HEK293 (cell line): ENCODE data around the gene FRS2.

ENCODE experiments used
- CTCF ChIA-PET: fragments of 350-600 bp; formaldehyde crosslinking; extraction: SDS; loops from one replicate; lab custom pipeline; 2021; ENCODE audit warnings: antibody characterized with exemption; lab: Yijun Ruan, JAX
- POLR2A ChIA-PET: fragments of 300-600 bp; formaldehyde crosslinking; extraction: SDS; loops from one replicate; lab custom pipeline; 2020; ENCODE audit warnings: antibody characterized with exemption, inconsistent platforms; lab: Yijun Ruan, JAX
- H3K27ac ChIP-seq: fragments of 200-500 bp; sonication (Bioruptor generic); 2 replicates; pipeline ENCODE4 v1.5.1; 2014; ENCODE audit warnings: low read depth, low read length, control low read depth, inconsistent platforms; ENCODE audit errors: extremely low read depth
- H3K36me3 ChIP-seq, 2 experiments: fragments of 200-500 bp in 1 of 2; sonication (Bioruptor generic) in 1 of 2; 1 replicate in 1 of 2; 2 replicates in 1 of 2; pipeline ENCODE4 v1.5.1; 2014 to 2017; ENCODE audit warnings: inconsistent platforms in 2 of 2, low read length in 2 of 2; ENCODE audit not compliant: control insufficient read depth in 2 of 2, insufficient read depth in 1 of 2
- H3K4me1 ChIP-seq: fragments of 200-500 bp; sonication (Bioruptor generic); 2 replicates; pipeline ENCODE4 v1.5.1; 2014; ENCODE audit warnings: mild to moderate bottlenecking, low read length, inconsistent platforms; ENCODE audit not compliant: control insufficient read depth, insufficient read depth
- H3K4me3 ChIP-seq: 2 replicates; pipeline ENCODE4 v1.5.1; 2011; ENCODE audit warnings: low read depth, mild to moderate bottlenecking, control low read depth, low read length, moderate library complexity
- H3K9me3 ChIP-seq: fragments of 200-500 bp; sonication (Bioruptor generic); 2 replicates; pipeline ENCODE4 v1.5.1; 2014; ENCODE audit warnings: low read depth, low read length, inconsistent platforms; ENCODE audit not compliant: control insufficient read depth, insufficient read depth
- GLIS1 ChIP-seq: fragments of 450-650 bp; formaldehyde crosslinking; IDR thresholded peaks from 2 replicates; pipeline ENCODE4 v1.5.1; 2016; ENCODE audit warnings: missing biosample characterization, missing genetic modification characterization
- HOXD13 ChIP-seq: sonication (generic); formaldehyde crosslinking; IDR thresholded peaks from 2 replicates; pipeline ENCODE4 v1.8.0; 2022; ENCODE audit warnings: missing genetic modification reagents, borderline replicate concordance
- IKZF3 ChIP-seq: fragments of 450-650 bp; IDR thresholded peaks from 2 replicates; pipeline ENCODE4 v1.5.0; 2018; ENCODE audit warnings: missing biosample characterization, mild to moderate bottlenecking, missing genetic modification characterization, moderate library complexity
- KLF10 ChIP-seq: fragments of 450-650 bp; IDR thresholded peaks from 2 replicates; pipeline ENCODE4 v1.5.1; 2018; ENCODE audit warnings: missing biosample characterization, mild to moderate bottlenecking, missing genetic modification characterization
- SCRT2 ChIP-seq: fragments of 450-650 bp; formaldehyde crosslinking; IDR thresholded peaks from 2 replicates; pipeline ENCODE4 v1.5.1; 2016; ENCODE audit warnings: missing biosample characterization, missing genetic modification characterization
- TRIM28 ChIP-seq: IDR thresholded peaks from 2 replicates; pipeline ENCODE4 v1.6.1; 2011; ENCODE audit warnings: low read length, control low read depth, borderline replicate concordance
- ZBTB17 ChIP-seq: fragments of 450-650 bp; formaldehyde crosslinking; IDR thresholded peaks from 2 replicates; pipeline ENCODE4 v1.5.1; 2016; ENCODE audit warnings: missing biosample characterization, missing genetic modification characterization
- ZBTB21 ChIP-seq: fragments of 450-650 bp; formaldehyde crosslinking; IDR thresholded peaks from 2 replicates; pipeline ENCODE4 v1.5.1; 2017; ENCODE audit warnings: missing biosample characterization, missing genetic modification characterization
- ZFHX2 ChIP-seq: fragments of 450-650 bp; formaldehyde crosslinking; conservative IDR thresholded peaks from 2 replicates; pipeline ENCODE4 v1.5.1; 2016; ENCODE audit warnings: missing biosample characterization, missing genetic modification characterization
- ZFP69B ChIP-seq: fragments of 450-650 bp; formaldehyde crosslinking; IDR thresholded peaks from 2 replicates; pipeline ENCODE4 v1.5.1; 2016; ENCODE audit warnings: missing biosample characterization, missing genetic modification characterization
- ZNF114 ChIP-seq: fragments of 450-650 bp; formaldehyde crosslinking; IDR thresholded peaks from 2 replicates; pipeline ENCODE4 v1.5.0; 2017; ENCODE audit warnings: missing biosample characterization, missing genetic modification characterization
- ZNF121 ChIP-seq: fragments of 450-650 bp; formaldehyde crosslinking; IDR thresholded peaks from 2 replicates; pipeline ENCODE4 v1.5.1; 2016; ENCODE audit warnings: missing biosample characterization, missing genetic modification characterization
- ZNF133 ChIP-seq: fragments of 450-650 bp; formaldehyde crosslinking; IDR thresholded peaks from 2 replicates; pipeline ENCODE4 v1.5.1; 2016; ENCODE audit warnings: missing biosample characterization, missing genetic modification characterization
- ZNF146 ChIP-seq: fragments of 450-650 bp; formaldehyde crosslinking; IDR thresholded peaks from 2 replicates; pipeline ENCODE4 v1.5.1; 2016; ENCODE audit warnings: missing biosample characterization, missing genetic modification characterization
- ZNF2 ChIP-seq: fragments of 450-650 bp; formaldehyde crosslinking; IDR thresholded peaks from 2 replicates; pipeline ENCODE4 v1.5.1; 2016; ENCODE audit warnings: missing biosample characterization, missing genetic modification characterization
- ZNF24 ChIP-seq: fragments of 450-650 bp; formaldehyde crosslinking; IDR thresholded peaks from 2 replicates; pipeline ENCODE4 v1.5.1; 2016; ENCODE audit warnings: missing biosample characterization, missing genetic modification characterization
- ZNF341 ChIP-seq: fragments of 450-650 bp; formaldehyde crosslinking; IDR thresholded peaks from 2 replicates; pipeline ENCODE4; 2016; ENCODE audit warnings: low read depth, missing biosample characterization, missing genetic modification characterization
- ZNF433 ChIP-seq: fragments of 450-650 bp; formaldehyde crosslinking; IDR thresholded peaks from 2 replicates; pipeline ENCODE4 v1.5.1; 2016; ENCODE audit warnings: missing biosample characterization, missing genetic modification characterization, low read depth
- ZNF549 ChIP-seq: fragments of 450-650 bp; IDR thresholded peaks from 2 replicates; pipeline ENCODE4 v1.5.1; 2018; ENCODE audit warnings: missing biosample characterization, missing genetic modification characterization, mild to moderate bottlenecking, inconsistent platforms, moderate library complexity
- ZNF660 ChIP-seq: fragments of 450-650 bp; IDR thresholded peaks from 2 replicates; pipeline ENCODE4 v1.5.1; 2018; ENCODE audit warnings: missing biosample characterization, mild to moderate bottlenecking, missing genetic modification characterization
- TF ChIP-seq, protein P1 (sequence below): fragments of 450-650 bp; formaldehyde crosslinking; IDR thresholded peaks from 2 replicates; pipeline ENCODE4 v1.5.1; 2017; ENCODE audit warnings: missing biosample characterization, missing genetic modification characterization
- TF ChIP-seq, protein P2 (sequence below): fragments of 450-650 bp; formaldehyde crosslinking; IDR thresholded peaks from 2 replicates; pipeline ENCODE4 v1.5.1; 2016; ENCODE audit warnings: missing biosample characterization, missing genetic modification characterization
- TF ChIP-seq, protein P3 (sequence below): fragments of 450-650 bp; formaldehyde crosslinking; IDR thresholded peaks from 2 replicates; pipeline ENCODE4 v1.5.0; 2017; ENCODE audit warnings: missing biosample characterization, missing genetic modification characterization, borderline replicate concordance
- TF ChIP-seq, protein P4 (sequence below): fragments of 450-650 bp; formaldehyde crosslinking; IDR thresholded peaks from 2 replicates; pipeline ENCODE4 v1.5.1; 2016; ENCODE audit warnings: missing biosample characterization, missing genetic modification characterization, low read depth
- TF ChIP-seq, protein P5 (sequence below): fragments of 450-650 bp; formaldehyde crosslinking; conservative IDR thresholded peaks from 2 replicates; pipeline ENCODE4 v1.5.1; 2016; ENCODE audit warnings: low read depth, missing biosample characterization, missing genetic modification characterization

FRS2 gene

DNA sequence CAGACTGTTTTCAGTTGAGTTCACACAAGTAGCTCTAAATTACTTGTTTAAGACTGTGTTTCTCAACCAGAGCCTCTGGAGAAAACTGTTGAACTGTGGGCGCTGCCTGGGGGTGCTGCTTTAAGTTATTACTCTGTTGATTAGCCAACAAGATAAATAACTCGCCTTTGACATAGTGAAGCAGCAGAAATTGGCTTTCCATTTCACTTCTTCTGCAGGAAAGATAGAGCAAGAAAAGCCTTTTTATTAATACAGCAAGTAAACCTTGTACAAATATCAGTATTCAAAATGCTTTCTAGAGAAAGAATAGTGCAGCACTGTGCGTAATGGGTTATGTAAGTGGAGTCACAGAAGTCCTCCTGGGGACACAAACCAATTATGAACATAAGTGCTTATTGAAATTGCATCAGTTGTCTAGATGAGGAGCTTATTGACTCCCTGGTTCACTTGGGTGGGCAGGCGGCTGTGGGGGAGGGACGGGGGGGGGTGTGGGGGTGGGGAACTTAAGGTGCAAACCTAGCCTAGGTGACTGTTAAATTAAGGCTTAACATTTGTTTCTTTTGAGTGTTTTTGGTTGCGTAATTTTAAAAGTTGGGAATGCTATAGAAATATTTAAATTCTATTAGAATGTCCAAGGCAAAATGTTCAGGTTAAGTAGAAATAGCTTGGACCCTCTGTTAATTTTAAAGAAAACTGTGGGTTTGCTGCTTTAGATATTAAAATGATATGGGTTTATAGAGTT is 6.3 kb downstream of the FRS2 start:
- Histone ChIP-seq H3K36me3 (no peaks in the 10 kb centered on the region), H3K4me1 (peaks cover 39% of the 10 kb centered on the region), H3K9me3 (no peaks in the 10 kb centered on the region), H3K4me3 (no peak overlapping the region), H3K27ac (peak overlapping the region; percentile 60)
- ChIA-PET POLR2A (no interaction called here), CTCF (interaction anchor here (0.7 to 2.2 kb wide), 2 partner anchors 30 to 94 kb away, joined by 3 to 8 read pairs; no protein-coding TSS in a partner anchor)
- TF ChIP-seq ZNF341 (tag by site-specific recombination) = no peak
- TF ChIP-seq, protein P1, sequence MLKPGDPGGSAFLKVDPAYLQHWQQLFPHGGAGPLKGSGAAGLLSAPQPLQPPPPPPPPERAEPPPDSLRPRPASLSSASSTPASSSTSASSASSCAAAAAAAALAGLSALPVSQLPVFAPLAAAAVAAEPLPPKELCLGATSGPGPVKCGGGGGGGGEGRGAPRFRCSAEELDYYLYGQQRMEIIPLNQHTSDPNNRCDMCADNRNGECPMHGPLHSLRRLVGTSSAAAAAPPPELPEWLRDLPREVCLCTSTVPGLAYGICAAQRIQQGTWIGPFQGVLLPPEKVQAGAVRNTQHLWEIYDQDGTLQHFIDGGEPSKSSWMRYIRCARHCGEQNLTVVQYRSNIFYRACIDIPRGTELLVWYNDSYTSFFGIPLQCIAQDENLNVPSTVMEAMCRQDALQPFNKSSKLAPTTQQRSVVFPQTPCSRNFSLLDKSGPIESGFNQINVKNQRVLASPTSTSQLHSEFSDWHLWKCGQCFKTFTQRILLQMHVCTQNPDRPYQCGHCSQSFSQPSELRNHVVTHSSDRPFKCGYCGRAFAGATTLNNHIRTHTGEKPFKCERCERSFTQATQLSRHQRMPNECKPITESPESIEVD = peak; percentile 92
- no peak for TF ChIP-seq ZBTB17 (tag by site-specific recombination)
- no peak for TF ChIP-seq ZNF114 (tag by site-specific recombination)
- TF ChIP-seq GLIS1 = no peak
- TF ChIP-seq, protein P2, sequence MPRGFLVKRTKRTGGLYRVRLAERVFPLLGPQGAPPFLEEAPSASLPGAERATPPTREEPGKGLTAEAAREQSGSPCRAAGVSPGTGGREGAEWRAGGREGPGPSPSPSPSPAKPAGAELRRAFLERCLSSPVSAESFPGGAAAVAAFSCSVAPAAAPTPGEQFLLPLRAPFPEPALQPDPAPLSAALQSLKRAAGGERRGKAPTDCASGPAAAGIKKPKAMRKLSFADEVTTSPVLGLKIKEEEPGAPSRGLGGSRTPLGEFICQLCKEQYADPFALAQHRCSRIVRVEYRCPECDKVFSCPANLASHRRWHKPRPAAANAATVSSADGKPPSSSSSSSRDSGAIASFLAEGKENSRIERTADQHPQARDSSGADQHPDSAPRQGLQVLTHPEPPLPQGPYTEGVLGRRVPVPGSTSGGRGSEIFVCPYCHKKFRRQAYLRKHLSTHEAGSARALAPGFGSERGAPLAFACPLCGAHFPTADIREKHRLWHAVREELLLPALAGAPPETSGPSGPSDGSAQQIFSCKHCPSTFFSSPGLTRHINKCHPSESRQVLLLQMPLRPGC (tag by site-specific recombination) = no peak
- TF ChIP-seq ZFP69B = no peak
- TF ChIP-seq ZNF146 (tag by site-specific recombination) = no peak
- TF ChIP-seq, protein P3, sequence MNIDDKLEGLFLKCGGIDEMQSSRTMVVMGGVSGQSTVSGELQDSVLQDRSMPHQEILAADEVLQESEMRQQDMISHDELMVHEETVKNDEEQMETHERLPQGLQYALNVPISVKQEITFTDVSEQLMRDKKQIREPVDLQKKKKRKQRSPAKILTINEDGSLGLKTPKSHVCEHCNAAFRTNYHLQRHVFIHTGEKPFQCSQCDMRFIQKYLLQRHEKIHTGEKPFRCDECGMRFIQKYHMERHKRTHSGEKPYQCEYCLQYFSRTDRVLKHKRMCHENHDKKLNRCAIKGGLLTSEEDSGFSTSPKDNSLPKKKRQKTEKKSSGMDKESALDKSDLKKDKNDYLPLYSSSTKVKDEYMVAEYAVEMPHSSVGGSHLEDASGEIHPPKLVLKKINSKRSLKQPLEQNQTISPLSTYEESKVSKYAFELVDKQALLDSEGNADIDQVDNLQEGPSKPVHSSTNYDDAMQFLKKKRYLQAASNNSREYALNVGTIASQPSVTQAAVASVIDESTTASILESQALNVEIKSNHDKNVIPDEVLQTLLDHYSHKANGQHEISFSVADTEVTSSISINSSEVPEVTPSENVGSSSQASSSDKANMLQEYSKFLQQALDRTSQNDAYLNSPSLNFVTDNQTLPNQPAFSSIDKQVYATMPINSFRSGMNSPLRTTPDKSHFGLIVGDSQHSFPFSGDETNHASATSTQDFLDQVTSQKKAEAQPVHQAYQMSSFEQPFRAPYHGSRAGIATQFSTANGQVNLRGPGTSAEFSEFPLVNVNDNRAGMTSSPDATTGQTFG = no peak
- TF ChIP-seq TRIM28 = no peak
- TF ChIP-seq KLF10 (tag by site-specific recombination) = no peak
- TF ChIP-seq ZNF133 (tag by site-specific recombination) = no peak
- no peak for TF ChIP-seq ZNF121
- TF ChIP-seq ZNF24 (tag by site-specific recombination) = no peak
- TF ChIP-seq, protein P4, sequence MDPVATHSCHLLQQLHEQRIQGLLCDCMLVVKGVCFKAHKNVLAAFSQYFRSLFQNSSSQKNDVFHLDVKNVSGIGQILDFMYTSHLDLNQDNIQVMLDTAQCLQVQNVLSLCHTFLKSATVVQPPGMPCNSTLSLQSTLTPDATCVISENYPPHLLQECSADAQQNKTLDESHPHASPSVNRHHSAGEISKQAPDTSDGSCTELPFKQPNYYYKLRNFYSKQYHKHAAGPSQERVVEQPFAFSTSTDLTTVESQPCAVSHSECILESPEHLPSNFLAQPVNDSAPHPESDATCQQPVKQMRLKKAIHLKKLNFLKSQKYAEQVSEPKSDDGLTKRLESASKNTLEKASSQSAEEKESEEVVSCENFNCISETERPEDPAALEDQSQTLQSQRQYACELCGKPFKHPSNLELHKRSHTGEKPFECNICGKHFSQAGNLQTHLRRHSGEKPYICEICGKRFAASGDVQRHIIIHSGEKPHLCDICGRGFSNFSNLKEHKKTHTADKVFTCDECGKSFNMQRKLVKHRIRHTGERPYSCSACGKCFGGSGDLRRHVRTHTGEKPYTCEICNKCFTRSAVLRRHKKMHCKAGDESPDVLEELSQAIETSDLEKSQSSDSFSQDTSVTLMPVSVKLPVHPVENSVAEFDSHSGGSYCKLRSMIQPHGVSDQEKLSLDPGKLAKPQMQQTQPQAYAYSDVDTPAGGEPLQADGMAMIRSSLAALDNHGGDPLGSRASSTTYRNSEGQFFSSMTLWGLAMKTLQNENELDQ = no peak
- TF ChIP-seq HOXD13 (CRISPR knock-in tag) = no peak
- TF ChIP-seq ZNF660 (tag by site-specific recombination) = peak; percentile 98
- no peak for TF ChIP-seq ZNF433
- no peak for TF ChIP-seq ZBTB21 (tag by site-specific recombination)
- peak; percentile 13; the same call in 1 of the 2 replicates for TF ChIP-seq IKZF3 (tag by site-specific recombination)
- peak; percentile 56; the same call in 1 of the 2 replicates for TF ChIP-seq SCRT2 (tag by site-specific recombination)
- no peak for TF ChIP-seq ZNF549
- TF ChIP-seq, protein P5, sequence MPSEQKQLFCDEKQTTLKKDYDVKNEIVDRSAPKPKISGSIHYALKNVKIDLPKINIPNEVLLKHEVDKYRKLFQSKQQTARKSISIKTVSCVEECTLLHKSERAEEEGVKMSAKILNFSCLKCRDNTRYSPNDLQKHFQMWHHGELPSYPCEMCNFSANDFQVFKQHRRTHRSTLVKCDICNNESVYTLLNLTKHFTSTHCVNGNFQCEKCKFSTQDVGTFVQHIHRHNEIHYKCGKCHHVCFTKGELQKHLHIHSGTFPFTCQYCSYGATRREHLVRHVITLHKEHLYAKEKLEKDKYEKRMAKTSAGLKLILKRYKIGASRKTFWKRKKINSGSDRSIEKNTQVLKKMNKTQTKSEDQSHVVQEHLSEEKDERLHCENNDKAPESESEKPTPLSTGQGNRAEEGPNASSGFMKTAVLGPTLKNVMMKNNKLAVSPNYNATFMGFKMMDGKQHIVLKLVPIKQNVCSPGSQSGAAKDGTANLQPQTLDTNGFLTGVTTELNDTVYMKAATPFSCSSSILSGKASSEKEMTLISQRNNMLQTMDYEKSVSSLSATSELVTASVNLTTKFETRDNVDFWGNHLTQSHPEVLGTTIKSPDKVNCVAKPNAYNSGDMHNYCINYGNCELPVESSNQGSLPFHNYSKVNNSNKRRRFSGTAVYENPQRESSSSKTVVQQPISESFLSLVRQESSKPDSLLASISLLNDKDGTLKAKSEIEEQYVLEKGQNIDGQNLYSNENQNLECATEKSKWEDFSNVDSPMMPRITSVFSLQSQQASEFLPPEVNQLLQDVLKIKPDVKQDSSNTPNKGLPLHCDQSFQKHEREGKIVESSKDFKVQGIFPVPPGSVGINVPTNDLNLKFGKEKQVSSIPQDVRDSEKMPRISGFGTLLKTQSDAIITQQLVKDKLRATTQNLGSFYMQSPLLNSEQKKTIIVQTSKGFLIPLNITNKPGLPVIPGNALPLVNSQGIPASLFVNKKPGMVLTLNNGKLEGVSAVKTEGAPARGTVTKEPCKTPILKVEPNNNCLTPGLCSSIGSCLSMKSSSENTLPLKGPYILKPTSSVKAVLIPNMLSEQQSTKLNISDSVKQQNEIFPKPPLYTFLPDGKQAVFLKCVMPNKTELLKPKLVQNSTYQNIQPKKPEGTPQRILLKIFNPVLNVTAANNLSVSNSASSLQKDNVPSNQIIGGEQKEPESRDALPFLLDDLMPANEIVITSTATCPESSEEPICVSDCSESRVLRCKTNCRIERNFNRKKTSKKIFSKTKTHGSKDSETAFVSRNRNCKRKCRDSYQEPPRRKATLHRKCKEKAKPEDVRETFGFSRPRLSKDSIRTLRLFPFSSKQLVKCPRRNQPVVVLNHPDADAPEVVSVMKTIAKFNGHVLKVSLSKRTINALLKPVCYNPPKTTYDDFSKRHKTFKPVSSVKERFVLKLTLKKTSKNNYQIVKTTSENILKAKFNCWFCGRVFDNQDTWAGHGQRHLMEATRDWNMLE (tag by site-specific recombination) = no peak
- TF ChIP-seq ZFHX2 (tag by site-specific recombination) = no peak
- TF ChIP-seq ZNF2 (tag by site-specific recombination) = no peak
